NT2/D1 (cell line): ENCODE data around the gene METRNL.

Experiments used
- SUZ12 ChIP-seq: IDR thresholded peaks from 2 replicates; pipeline ENCODE4 v1.6.1; 2011; ENCODE audit not compliant: insufficient read length, insufficient read depth; ENCODE audit errors: extremely low read depth
- YY1 ChIP-seq: IDR thresholded peaks from 2 replicates; pipeline ENCODE4 v1.6.1; 2011; ENCODE audit not compliant: insufficient read length, insufficient read depth
- ZNF274 ChIP-seq: IDR thresholded peaks from 2 replicates; pipeline ENCODE4 v1.6.1; 2011; ENCODE audit warnings: mild to moderate bottlenecking, low read depth, low read length

DNA sequence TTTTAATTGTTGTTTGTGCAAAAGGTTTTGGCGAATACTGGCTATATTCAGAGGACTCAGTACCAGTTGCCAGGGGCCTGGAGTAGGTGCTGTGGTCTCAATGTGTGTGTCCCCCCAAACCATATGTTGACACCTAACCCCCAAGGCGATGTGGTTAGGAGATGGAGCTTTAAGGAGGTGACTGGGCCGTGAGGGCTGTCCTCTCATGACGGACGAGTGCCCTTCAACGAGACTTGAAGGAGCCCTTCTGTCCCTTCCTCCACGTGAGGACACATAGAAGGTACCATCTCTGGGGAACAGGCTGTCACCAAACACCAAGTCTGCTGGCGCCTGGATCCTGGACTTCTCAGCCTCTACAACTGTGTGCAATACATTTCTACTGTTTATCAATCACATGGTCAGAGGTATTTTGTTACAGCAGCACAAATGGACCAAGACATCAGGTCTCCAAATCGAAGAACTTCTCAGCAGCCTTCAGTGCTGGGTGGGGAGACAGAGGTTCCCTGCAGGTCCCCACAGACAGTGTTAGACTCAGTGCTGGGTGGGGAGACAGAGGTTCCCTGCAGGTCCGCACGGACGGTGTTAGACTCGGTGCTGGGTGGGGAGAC, 24.8 kb upstream of the METRNL start:
- no peak for TF ChIP-seq ZNF274
- no peak for TF ChIP-seq SUZ12
- TF ChIP-seq YY1 = no peak
